Activated naive CD8-positive, alpha-beta T cell treated with anti-CD3 and anti-CD28 coated beads, Interleukin-2, amount 50 U/mL, for 24 hours (primary cell): ENCODE data around the gene TCHHL1.
"Not testable (repeated sequence)": the region's sequence is repeated elsewhere in the genome, so short reads cannot be mapped to it uniquely, and the experiment has no call there.

Source experiments
- ATAC-seq: fragments of 150-1000 bp; cut with Tn5 transposase; one replicate; pipeline ENCODE4 v1.10.0; 2021
- DNase-seq: peaks from one replicate; pipeline ENCODE4 v3.0.0; 2021
- H3K27ac Mint-ChIP-seq: one replicate; pipeline ENCODE4 v1.8.0; 2021; ENCODE audit warnings: mild to moderate bottlenecking, mixed read lengths
- H3K27me3 Mint-ChIP-seq: one replicate; pipeline ENCODE4 v1.8.0; 2021; ENCODE audit warnings: mixed read lengths
- H3K36me3 Mint-ChIP-seq: one replicate; pipeline ENCODE4 v1.8.0; 2021; ENCODE audit warnings: low read depth, mixed read lengths
- H3K4me1 Mint-ChIP-seq: one replicate; pipeline ENCODE4 v1.8.0; 2021; ENCODE audit warnings: mixed read lengths
- H3K4me3 Mint-ChIP-seq: one replicate; pipeline ENCODE4 v1.8.0; 2021; ENCODE audit warnings: mild to moderate bottlenecking, moderate library complexity, mixed read lengths
- H3K9me3 Mint-ChIP-seq: one replicate; pipeline ENCODE4 v1.8.0; 2021; ENCODE audit warnings: mixed read lengths

The TCHHL1 gene

GRCh38 chr1:152108882-152109222 is 20.0 kb upstream of the TCHHL1 start:
- Mint-ChIP-seq H3K4me3 (no peak overlapping the region), H3K27ac (no peak overlapping the region), H3K36me3 (peaks cover 2% of the 10 kb centered on the region), H3K9me3 (peaks cover 4% of the 10 kb centered on the region), H3K4me1 (no peaks in the 10 kb centered on the region), H3K27me3 (peaks cover 16% of the 10 kb centered on the region)
- DNase-seq (no peak), ATAC-seq (no peak)

DNA sequence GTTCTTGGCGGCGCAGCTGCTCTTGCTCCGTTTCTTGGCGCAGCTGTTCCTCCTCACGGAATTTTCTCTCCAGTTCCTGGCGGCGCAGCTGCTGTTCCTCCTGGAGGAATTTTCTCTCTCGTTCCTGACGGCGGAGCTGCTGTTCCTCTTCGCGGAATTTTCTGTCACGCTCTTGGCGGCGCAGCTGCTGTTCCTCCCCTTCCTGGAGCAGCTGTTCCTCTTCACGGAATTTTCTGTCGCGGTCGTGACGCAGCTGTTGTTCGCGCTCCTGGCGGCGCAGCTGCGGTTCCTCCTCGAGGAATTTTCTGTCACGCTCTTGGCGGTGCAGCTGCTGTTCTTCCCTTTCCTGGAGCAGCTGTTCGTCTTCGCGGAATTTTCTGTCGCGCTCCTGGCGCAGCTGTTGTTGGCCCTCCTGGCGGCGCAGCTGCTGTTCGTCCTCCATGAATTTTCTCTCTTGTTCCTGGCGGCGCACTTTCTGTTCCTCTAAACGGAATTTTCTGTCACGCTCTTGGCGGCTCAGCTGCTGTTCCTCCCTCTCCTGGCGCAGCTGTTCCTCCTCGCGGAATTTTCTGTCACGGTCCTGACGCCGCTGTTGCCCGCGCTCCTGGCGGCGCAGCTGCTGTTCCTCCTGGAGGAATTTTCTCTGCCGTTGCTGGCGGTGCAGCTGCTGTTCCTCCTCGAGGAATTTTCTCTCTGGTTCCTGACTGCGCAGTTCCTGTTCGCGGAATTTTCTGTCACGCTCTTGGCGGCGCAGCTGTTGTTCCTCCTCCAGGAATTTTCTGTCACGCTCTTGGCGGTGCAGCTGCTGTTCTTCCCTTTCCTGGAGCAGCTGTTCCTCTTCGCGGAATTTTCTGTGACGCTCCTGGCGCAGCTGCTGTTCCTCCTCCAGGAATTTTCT is 19.4 kb upstream of the TCHHL1 start:
- Mint-ChIP-seq H3K36me3 (peaks cover 2% of the 10 kb centered on the region), H3K27ac (no peak overlapping the region), H3K27me3 (peaks cover 22% of the 10 kb centered on the region), H3K4me3 (no peak overlapping the region), H3K4me1 (no peaks in the 10 kb centered on the region), H3K9me3 (peaks cover 4% of the 10 kb centered on the region)
- DNase-seq (no peak), ATAC-seq (no peak)

DNA sequence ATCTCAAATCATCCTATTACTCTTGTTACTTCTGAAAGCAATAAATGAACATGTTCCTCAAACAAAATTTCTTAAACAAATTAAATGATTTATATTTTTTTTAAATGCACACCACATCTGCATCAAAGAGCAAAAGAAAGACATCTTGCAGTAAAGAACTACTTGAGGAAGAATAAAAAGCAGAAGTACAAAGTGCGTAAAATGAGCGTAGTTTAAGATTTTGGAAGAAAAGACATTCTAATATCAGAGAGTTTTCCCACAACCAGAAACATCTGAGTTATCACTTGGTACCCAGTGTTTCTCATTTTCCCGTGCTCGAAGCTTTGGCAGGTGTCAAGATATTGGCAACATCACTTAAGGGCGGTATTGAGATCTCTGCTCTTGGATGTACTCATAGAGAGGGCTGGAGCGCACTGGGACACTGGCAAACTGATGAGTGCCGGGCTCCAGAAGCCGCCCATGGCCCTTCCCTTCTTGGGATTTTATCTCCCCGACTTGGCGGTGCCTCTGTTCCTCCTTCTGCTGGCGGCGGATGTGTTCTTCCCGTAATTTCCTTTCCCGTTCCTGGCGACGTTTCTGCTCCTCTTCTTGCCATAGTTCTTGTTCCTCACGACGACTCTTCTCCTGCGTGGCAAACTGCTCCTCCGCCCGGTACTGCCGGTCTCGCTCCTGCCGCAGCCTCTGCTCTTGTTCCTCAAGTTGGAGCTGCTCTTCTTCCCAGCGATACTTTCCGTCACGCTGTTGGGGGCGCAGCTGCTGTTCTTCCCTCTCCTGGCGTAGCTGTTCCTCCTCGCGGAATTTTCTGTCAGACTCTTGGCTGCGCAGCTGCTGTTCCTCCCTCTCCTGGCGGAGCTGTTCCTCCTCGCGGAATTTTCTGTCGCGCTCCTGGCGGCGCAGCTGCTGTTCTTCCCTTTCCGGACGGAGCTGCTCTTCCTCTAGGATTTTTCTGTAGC is 18.4 kb upstream of the TCHHL1 start:
- peaks cover 25% of the 10 kb centered on the region for H3K27me3 Mint-ChIP-seq
- no peak for ATAC-seq
- H3K4me3 Mint-ChIP-seq = no peak overlapping the region
- DNase-seq = no peak
- no peaks in the 10 kb centered on the region for H3K36me3 Mint-ChIP-seq
- H3K4me1 Mint-ChIP-seq = no peaks in the 10 kb centered on the region
- H3K27ac Mint-ChIP-seq = no peak overlapping the region
- H3K9me3 Mint-ChIP-seq = peaks cover 4% of the 10 kb centered on the region

DNA sequence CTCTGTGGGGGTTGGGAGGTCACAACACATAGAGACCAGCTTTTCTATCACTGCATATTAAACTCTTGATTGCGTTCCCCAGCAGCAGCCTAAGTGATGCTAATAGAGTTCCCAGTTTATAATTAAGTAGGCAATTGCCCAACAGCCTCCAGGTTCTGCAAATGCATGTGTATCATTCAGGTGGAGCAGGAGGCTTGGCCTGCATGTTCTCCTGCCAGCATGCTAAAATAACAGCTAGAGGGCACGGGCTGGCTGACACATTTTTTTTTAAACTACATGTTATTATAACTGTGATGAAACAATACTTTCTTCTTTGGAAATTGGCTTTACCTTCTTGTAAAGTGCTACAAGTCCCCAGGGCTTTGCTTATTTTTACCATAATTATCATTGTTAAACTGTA is 16.0 kb upstream of the TCHHL1 start:
- no peak for DNase-seq
- H3K9me3 Mint-ChIP-seq = peaks cover 4% of the 10 kb centered on the region
- no peaks in the 10 kb centered on the region for H3K4me1 Mint-ChIP-seq
- peaks cover 39% of the 10 kb centered on the region for H3K27me3 Mint-ChIP-seq
- H3K4me3 Mint-ChIP-seq = no peak overlapping the region
- ATAC-seq = no peak
- no peaks in the 10 kb centered on the region for H3K36me3 Mint-ChIP-seq
- H3K27ac Mint-ChIP-seq = no peak overlapping the region

GRCh38 chr1:152096931-152097330 is 8.1 kb upstream of the TCHHL1 start:
- H3K27me3 Mint-ChIP-seq = peaks cover 34% of the 10 kb centered on the region
- no peak for ATAC-seq
- no peaks in the 10 kb centered on the region for H3K36me3 Mint-ChIP-seq

GRCh38 chr1:152086760-152087159 is 2.1 kb downstream of the TCHHL1 start:
- H3K9me3 Mint-ChIP-seq = no peaks in the 10 kb centered on the region
- H3K4me3 Mint-ChIP-seq = no peak overlapping the region
- no peaks in the 10 kb centered on the region for H3K36me3 Mint-ChIP-seq
- ATAC-seq = no peak
- no peak for DNase-seq
- H3K4me1 Mint-ChIP-seq = no peaks in the 10 kb centered on the region
- H3K27ac Mint-ChIP-seq = no peak overlapping the region
- peaks cover 17% of the 10 kb centered on the region for H3K27me3 Mint-ChIP-seq

More at GRCh38 chr1:152096931-152097330, 8.1 kb upstream of the TCHHL1 start:
- Mint-ChIP-seq H3K4me1 (no peaks in the 10 kb centered on the region), H3K4me3 (no peak overlapping the region), H3K27ac (no peak overlapping the region), H3K9me3 (peaks cover 7% of the 10 kb centered on the region)
- no peak for DNase-seq

DNA sequence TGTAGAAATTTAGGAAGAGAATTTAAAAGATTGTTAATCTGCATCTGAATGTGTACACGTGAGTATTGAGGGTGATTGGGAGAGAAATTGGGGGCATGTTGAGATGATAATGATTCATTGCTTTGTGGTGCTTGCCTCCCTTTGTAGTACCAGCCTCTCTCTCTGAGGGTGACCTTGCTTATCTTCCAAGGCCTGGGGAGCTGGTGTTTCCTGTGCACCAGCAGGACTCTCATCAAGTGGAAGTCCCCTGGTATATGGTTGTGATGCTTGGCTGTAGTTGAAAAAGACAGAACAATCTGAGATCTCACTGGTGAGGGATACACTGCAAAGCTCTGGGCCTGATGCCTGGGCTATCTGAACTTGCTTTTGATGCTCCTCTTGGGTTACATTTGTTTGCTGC is 4.0 kb downstream of the TCHHL1 start:
- peaks cover 6% of the 10 kb centered on the region for H3K27me3 Mint-ChIP-seq
- DNase-seq (no peak), ATAC-seq (no peak)
- no peaks in the 10 kb centered on the region for H3K9me3 Mint-ChIP-seq
- no peaks in the 10 kb centered on the region for H3K36me3 Mint-ChIP-seq
- no peak overlapping the region for H3K4me3 Mint-ChIP-seq
- H3K27ac Mint-ChIP-seq = no peak overlapping the region
- no peaks in the 10 kb centered on the region for H3K4me1 Mint-ChIP-seq

GRCh38 chr1:152081026-152081425 is 7.8 kb downstream of the TCHHL1 start:
- not testable (repeated sequence) for H3K27ac Mint-ChIP-seq, H3K27me3 Mint-ChIP-seq, DNase-seq, H3K36me3 Mint-ChIP-seq, H3K9me3 Mint-ChIP-seq, ATAC-seq, H3K4me1 Mint-ChIP-seq, H3K4me3 Mint-ChIP-seq

GRCh38 chr1:152080494-152080893 is 8.4 kb downstream of the TCHHL1 start:
- not testable (repeated sequence) for H3K9me3 Mint-ChIP-seq, H3K27ac Mint-ChIP-seq, H3K36me3 Mint-ChIP-seq, H3K4me3 Mint-ChIP-seq, ATAC-seq, H3K4me1 Mint-ChIP-seq, DNase-seq, H3K27me3 Mint-ChIP-seq

DNA sequence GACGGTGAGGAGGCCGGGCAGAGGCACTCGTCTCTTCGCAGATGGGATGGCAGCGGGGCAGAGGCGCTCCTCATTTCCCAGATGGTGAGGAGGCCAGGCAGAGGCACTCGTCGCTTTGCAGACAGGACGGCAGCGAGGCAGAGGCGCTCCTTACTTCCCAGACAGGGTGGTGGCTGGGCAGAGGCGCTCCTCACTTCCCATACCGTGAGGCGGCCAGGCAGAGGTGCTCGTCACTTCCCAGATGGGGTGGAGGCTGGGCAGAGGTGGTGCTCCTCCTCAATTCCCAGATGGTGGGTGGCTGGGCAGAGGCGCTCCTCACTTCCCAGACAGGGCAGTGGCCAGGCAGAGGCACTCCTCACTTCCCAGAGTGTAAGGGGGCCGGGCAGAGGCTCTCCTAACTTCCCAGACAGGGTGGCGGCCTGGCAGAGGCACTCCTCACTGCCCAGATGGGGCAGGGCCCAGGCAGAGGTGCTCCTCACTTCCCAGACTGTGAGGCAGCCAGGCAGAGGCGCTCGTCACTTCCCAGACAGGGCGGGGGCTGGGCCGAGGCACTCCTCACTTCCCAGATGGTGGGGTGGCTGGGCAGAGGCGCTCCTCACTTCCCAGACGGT is 9.9 kb downstream of the TCHHL1 start:
- Mint-ChIP-seq H3K27ac (no peak overlapping the region), H3K4me3 (no peak overlapping the region), H3K4me1 (no peaks in the 10 kb centered on the region), H3K9me3 (no peaks in the 10 kb centered on the region), H3K36me3 (no peaks in the 10 kb centered on the region), H3K27me3 (peaks cover 8% of the 10 kb centered on the region)
- DNase-seq (no peak), ATAC-seq (no peak)

DNA sequence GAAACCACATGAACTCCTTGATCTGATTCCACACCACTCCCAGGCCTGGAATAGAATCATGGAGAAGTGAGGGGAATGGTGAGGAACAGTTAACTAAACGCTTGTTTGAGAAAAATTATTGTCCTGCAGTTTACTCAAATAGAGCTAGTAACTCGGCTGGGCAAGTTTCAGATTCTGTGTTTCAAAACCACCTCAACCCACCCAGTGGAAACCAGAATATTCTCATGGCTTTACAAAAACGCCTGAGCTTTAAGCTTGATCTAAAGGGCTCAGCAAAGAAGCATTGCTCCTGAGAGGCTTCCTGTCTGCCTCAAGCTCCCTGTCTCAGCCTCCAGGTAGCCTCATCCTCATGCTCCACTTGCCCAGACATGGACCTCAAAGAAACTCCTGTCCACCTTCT is 16.6 kb downstream of the TCHHL1 start:
- H3K36me3 Mint-ChIP-seq = no peaks in the 10 kb centered on the region
- no peaks in the 10 kb centered on the region for H3K9me3 Mint-ChIP-seq
- no peak overlapping the region for H3K27ac Mint-ChIP-seq
- DNase-seq (no peak), ATAC-seq (no peak)
- peaks cover 16% of the 10 kb centered on the region for H3K27me3 Mint-ChIP-seq
- H3K4me1 Mint-ChIP-seq = no peaks in the 10 kb centered on the region
- H3K4me3 Mint-ChIP-seq = no peak overlapping the region

- DNase-seq = no peak
- Mint-ChIP-seq H3K4me1 (no peaks in the 10 kb centered on the region), H3K27me3 (peaks cover 15% of the 10 kb centered on the region), H3K9me3 (no peaks in the 10 kb centered on the region), H3K27ac (no peak overlapping the region), H3K4me3 (no peak overlapping the region), H3K36me3 (no peaks in the 10 kb centered on the region)
- no peak for ATAC-seq
Observed at GRCh38 chr1:152071123-152071522, 17.7 kb downstream of the TCHHL1 start.

DNA sequence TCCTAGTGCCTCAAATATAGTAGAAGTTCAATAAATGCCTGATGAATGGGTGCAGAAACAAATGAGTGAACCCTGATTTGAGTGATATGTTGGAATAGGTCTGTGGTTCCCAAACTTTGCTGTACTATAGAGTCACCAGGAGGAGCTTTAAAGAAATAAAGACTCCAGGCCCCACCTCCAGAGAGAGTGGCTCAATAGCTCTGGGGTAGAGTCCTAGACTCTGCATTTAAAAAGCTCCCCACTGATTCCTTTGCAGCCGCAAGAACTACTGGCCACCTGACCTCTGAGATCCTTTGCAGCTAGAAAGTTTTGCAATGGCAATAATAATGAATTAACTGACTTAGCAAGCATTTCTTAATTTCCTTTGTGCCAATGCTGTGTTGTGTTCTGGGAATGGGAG is 20.9 kb downstream of the TCHHL1 start:
- Mint-ChIP-seq H3K36me3 (no peaks in the 10 kb centered on the region), H3K4me1 (no peaks in the 10 kb centered on the region), H3K9me3 (no peaks in the 10 kb centered on the region), H3K4me3 (no peak overlapping the region), H3K27ac (no peak overlapping the region), H3K27me3 (peaks cover 31% of the 10 kb centered on the region)
- DNase-seq (no peak), ATAC-seq (no peak)

GRCh38 chr1:152067150-152067549 is 21.7 kb downstream of the TCHHL1 start:
- Mint-ChIP-seq H3K36me3 (no peaks in the 10 kb centered on the region), H3K27ac (no peak overlapping the region), H3K27me3 (peaks cover 29% of the 10 kb centered on the region), H3K4me1 (no peaks in the 10 kb centered on the region), H3K9me3 (no peaks in the 10 kb centered on the region), H3K4me3 (no peak overlapping the region)
- DNase-seq = no peak
- no peak for ATAC-seq
